ENCODE measurements around the gene ODC1. TPM values are rescaled to one million over a fixed set of nuclear protein-coding genes. Genes with fewer than 3 reads are reported as not detected.

Gene ODC1
- total RNA-seq, 1 experiment from 2014 or later, result 78.4 TPM

DNA sequence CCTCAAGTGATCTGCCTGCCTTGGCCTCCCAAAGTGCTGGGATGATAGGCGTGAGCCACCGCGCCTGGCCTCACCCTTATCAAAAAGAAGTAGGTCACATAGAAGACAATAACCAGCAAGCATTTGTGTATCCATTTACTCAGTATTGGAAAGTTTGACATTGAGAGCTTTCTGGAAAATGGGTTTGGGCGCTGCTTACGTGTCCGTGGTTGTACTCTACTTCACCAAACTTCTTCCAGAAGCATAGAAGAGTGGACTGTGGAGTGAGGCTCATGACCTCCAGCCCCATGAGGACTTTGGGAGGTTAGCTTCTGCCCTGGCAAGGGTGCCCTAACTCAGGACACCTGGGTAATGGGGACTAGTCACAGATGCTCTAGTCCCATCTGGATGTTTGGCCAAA is 3.7 kb upstream of the ODC1 start:
- Mint-ChIP-seq H3K4me3 (ENCODE audit: low read depth, unreplicated experiment) (no peak overlapping the region), H3K9me3 (ENCODE audit: low read depth, unreplicated experiment) (no peaks in the 10 kb centered on the region), H3K36me3 (ENCODE audit: insufficient read depth, unreplicated experiment) (peaks cover 32% of the 10 kb centered on the region), H3K4me1 (ENCODE audit: low read depth, unreplicated experiment) (peaks cover 39% of the 10 kb centered on the region), H3K27ac (ENCODE audit: unreplicated experiment) (peak overlapping the region; percentile 33), H3K27me3 (ENCODE audit: unreplicated experiment) (peaks cover 19% of the 10 kb centered on the region)
- intact Hi-C loops (cut with micrococcal nuclease; ENCODE audit: unreplicated experiment), result loop anchor here (1.0 kb wide), 1 partner anchor 132 kb away; no protein-coding TSS in a partner anchor
- DNase-seq, result no peak
- no TSS peak for BruUV-seq (replicated peaks)
- CTCF ChIA-PET, result interaction anchor here (0.7 to 1.3 kb wide), 7 partner anchors 35 to 1926 kb away, joined by 3 to 8 read pairs (median 3); no protein-coding TSS in a partner anchor
- TF ChIP-seq, protein P1, sequence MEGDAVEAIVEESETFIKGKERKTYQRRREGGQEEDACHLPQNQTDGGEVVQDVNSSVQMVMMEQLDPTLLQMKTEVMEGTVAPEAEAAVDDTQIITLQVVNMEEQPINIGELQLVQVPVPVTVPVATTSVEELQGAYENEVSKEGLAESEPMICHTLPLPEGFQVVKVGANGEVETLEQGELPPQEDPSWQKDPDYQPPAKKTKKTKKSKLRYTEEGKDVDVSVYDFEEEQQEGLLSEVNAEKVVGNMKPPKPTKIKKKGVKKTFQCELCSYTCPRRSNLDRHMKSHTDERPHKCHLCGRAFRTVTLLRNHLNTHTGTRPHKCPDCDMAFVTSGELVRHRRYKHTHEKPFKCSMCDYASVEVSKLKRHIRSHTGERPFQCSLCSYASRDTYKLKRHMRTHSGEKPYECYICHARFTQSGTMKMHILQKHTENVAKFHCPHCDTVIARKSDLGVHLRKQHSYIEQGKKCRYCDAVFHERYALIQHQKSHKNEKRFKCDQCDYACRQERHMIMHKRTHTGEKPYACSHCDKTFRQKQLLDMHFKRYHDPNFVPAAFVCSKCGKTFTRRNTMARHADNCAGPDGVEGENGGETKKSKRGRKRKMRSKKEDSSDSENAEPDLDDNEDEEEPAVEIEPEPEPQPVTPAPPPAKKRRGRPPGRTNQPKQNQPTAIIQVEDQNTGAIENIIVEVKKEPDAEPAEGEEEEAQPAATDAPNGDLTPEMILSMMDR (IDR thresholded peaks at IDR 0.05; ENCODE audit: unreplicated experiment), result no peak

DNA sequence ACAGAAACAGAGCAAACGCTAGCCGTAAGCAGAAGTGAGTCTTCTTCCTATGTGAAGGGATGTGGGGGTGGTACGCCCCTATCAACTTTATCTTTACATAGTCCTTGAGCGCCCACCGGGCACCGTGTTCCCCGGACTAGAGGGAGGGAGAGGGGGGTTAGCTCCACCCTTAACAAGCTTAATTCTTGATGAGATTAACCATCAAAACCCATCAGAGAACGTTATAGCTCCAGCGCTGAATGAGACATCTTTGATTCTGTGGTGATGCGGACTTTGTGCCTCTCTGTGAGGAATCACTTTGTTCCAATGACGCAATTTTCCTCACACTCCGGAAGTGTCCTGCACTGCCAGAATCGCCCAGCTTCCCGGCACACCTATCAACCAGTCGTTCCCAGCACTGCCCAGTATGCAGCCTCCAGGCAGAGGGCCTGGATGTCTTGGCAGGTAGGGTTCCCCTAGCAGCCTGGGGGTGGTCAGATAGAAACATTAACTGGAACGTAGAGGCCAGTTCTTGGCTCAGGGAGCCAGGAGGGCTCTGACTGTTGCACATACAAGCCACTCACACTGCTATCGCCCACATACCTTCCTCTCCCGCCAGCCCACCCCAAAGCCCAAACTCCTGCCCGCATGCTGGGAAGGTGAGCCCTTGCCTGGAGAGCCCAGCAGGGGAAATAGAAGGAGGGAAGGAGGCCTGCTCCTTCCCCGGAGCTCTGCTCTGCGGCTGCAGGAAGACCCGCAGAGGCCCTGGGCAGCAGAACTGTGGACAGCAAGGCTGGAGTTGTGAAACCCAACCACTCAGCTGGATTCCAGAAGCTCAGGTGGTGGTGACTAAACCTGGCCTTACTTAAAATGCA is 1.9 kb upstream of the ODC1 start:
- no TSS peak for BruUV-seq (replicated peaks)
- intact Hi-C loops (cut with micrococcal nuclease; ENCODE audit: unreplicated experiment), result loop anchor here (1.0 to 10.0 kb wide), 2 partner anchors 43 to 85 kb away; no protein-coding TSS in a partner anchor

DNA sequence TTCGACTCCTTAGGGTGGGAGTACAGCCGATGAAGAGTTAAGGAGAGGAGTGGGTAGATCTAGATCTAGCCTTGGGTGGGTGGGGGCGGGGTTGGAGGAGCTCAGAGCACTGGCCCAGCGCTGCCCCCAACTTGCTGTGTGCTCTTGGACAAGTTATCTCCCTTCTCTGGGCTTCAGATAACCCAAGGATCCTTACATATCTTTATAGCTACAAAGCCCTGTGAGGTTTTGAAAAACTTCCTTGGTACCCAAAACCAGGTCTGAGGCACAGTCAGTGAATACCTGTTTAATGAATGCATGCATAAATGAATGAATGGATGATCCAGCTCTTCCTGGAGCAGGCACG is 1.3 kb upstream of the ODC1 start:
- no peak for DNase-seq
- BruUV-seq (replicated peaks), result no TSS peak
- Mint-ChIP-seq H3K4me3 (ENCODE audit: low read depth, unreplicated experiment) (peak overlapping the region; percentile 81), H3K27me3 (ENCODE audit: unreplicated experiment) (peaks cover 10% of the 10 kb centered on the region), H3K36me3 (ENCODE audit: insufficient read depth, unreplicated experiment) (peaks cover 52% of the 10 kb centered on the region), H3K4me1 (ENCODE audit: low read depth, unreplicated experiment) (peaks cover 46% of the 10 kb centered on the region), H3K9me3 (ENCODE audit: low read depth, unreplicated experiment) (no peaks in the 10 kb centered on the region), H3K27ac (ENCODE audit: unreplicated experiment) (peak overlapping the region; percentile 46)
- TF ChIP-seq, protein P1 (IDR thresholded peaks at IDR 0.05; ENCODE audit: unreplicated experiment), result no peak
- CTCF ChIA-PET, result interaction anchor here (0.5 kb wide), 1 partner anchor 125 kb away, joined by 5 read pairs; no protein-coding TSS in a partner anchor
- intact Hi-C loops (cut with micrococcal nuclease; ENCODE audit: unreplicated experiment), result loop anchor here (10.0 kb wide), 1 partner anchor 85 kb away; no protein-coding TSS in a partner anchor

More for the DNA sequence above, 1.9 kb upstream of the ODC1 start:
- Mint-ChIP-seq H3K36me3 (ENCODE audit: insufficient read depth, unreplicated experiment) (peaks cover 46% of the 10 kb centered on the region), H3K27ac (ENCODE audit: unreplicated experiment) (peak overlapping the region; percentile 46), H3K4me1 (ENCODE audit: low read depth, unreplicated experiment) (peaks cover 40% of the 10 kb centered on the region), H3K4me3 (ENCODE audit: low read depth, unreplicated experiment) (peak overlapping the region; percentile 81), H3K27me3 (ENCODE audit: unreplicated experiment) (peaks cover 16% of the 10 kb centered on the region), H3K9me3 (ENCODE audit: low read depth, unreplicated experiment) (no peaks in the 10 kb centered on the region)
- TF ChIP-seq, protein P1 (IDR thresholded peaks at IDR 0.05; ENCODE audit: unreplicated experiment), result no peak
- DNase-seq, result peak; percentile 56
- CTCF ChIA-PET, result interaction anchor here (0.5 to 0.6 kb wide), 2 partner anchors 78 to 125 kb away, joined by 4 to 5 read pairs; no protein-coding TSS in a partner anchor

DNA sequence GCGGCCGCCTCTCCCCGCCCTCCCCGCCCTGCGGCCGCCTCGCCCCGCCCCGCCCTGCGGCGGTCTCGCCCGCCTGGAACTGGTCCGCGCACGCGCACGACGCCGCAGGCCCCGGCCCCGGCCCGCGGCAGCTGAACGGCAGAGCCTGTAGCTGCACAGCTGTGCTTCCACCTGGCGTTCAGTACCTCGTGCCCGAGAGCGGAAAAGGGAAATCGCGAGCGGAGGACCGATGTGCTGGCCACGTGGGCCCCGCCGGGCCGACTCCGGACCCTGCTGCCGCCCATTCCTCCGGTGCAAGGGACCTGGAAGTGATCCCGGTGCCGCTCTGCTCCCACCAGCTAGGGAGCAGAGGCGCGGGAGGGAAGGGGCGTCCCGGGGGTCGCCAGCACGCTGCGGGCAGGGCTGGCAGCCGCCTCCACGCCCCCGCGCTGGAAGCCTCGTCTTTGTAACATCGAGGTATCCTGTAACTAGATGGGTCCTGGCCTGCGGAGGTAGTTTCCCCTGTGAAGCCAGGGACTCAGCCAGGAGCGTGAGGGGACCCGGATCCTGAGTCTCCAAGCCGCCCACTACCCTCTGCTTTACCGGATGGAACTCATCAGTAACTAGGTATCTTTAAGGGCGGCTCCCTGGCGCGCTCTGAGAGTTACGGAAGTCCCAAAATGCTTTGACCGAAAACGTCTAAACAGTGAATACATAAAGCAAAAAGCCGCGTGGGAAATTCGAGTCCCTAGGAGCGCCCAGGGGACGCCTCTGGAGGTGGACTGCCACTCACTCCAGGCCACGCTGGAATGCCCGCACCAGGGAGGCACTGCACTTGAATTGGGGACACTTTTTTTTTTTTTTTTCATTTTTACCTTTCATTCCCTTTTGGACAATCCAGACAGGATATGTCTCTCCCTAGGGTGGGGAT is 704 bp upstream of the ODC1 start:
- intact Hi-C loops (cut with micrococcal nuclease; ENCODE audit: unreplicated experiment), result loop anchor here (10.0 kb wide), 1 partner anchor 86 kb away; no protein-coding TSS in a partner anchor
- peak overlapping the region; percentile 81 for H3K4me3 Mint-ChIP-seq (ENCODE audit: low read depth, unreplicated experiment)
- DNase-seq, result peak; percentile 95
- peaks cover 4% of the 10 kb centered on the region for H3K27me3 Mint-ChIP-seq (ENCODE audit: unreplicated experiment)
- H3K4me1 Mint-ChIP-seq (ENCODE audit: low read depth, unreplicated experiment), result peaks cover 48% of the 10 kb centered on the region
- no peaks in the 10 kb centered on the region for H3K9me3 Mint-ChIP-seq (ENCODE audit: low read depth, unreplicated experiment)
- CTCF ChIA-PET, result interaction anchor here (1.0 to 1.4 kb wide), 2 partner anchors 14 to 45 kb away, joined by 3 to 4 read pairs; no protein-coding TSS in a partner anchor
- peak overlapping the region; percentile 46 for H3K27ac Mint-ChIP-seq (ENCODE audit: unreplicated experiment)
- TF ChIP-seq, protein P1 (IDR thresholded peaks at IDR 0.05; ENCODE audit: unreplicated experiment), result no peak
- peaks cover 53% of the 10 kb centered on the region for H3K36me3 Mint-ChIP-seq (ENCODE audit: insufficient read depth, unreplicated experiment)
- BruUV-seq (replicated peaks), result TSS peak; percentile 81

Measured in Calu3 (cell line).